GM18508 (cell line): ENCODE data around the gene MAJIN.
"Not testable (repeated sequence)": the region's sequence is repeated elsewhere in the genome, so short reads cannot be mapped to it uniquely, and the experiment has no call there.

ENCODE experiments used
- ATAC-seq: cut with Tn5 transposase; IDR thresholded peaks from one replicate; pipeline ENCODE4 v1.9.1; 2021; ENCODE audit warnings: moderate number of reproducible peaks; ENCODE audit not compliant: insufficient read depth, unreplicated experiment

MAJIN gene

GRCh38 chr11:64994318-64994717 is 22.4 kb upstream of the MAJIN start:
- no peak for ATAC-seq

GRCh38 chr11:64990222-64990923 is 18.5 kb upstream of the MAJIN start:
- ATAC-seq = no peak

- ATAC-seq = no peak
Observed at GRCh38 chr11:64989416-64989815, 17.5 kb upstream of the MAJIN start.

- ATAC-seq = no peak
Observed at GRCh38 chr11:64987998-64988854, 16.3 kb upstream of the MAJIN start.

GRCh38 chr11:64983339-64983738 is 11.4 kb upstream of the MAJIN start:
- not testable (repeated sequence) for ATAC-seq

- ATAC-seq = no peak
Observed at GRCh38 chr11:64976651-64977050, 4.7 kb upstream of the MAJIN start.

GRCh38 chr11:64974124-64974523 is 2.2 kb upstream of the MAJIN start:
- ATAC-seq = no peak

GRCh38 chr11:64970731-64971151 is 1.2 kb downstream of the MAJIN start:
- no peak for ATAC-seq

- ATAC-seq = no peak
Observed at GRCh38 chr11:64969209-64969608, 2.7 kb downstream of the MAJIN start.

- no peak for ATAC-seq
Observed at GRCh38 chr11:64967375-64967774, 4.5 kb downstream of the MAJIN start.

GRCh38 chr11:64963072-64963631 is 8.8 kb downstream of the MAJIN start:
- ATAC-seq = no peak

- ATAC-seq = no peak
Observed at GRCh38 chr11:64960719-64961118, 11.2 kb downstream of the MAJIN start.

- no peak for ATAC-seq
Observed at GRCh38 chr11:64959498-64959897, 12.4 kb downstream of the MAJIN start.

GRCh38 chr11:64954201-64954600 is 17.7 kb downstream of the MAJIN start:
- no peak for ATAC-seq

- ATAC-seq = no peak
Observed at GRCh38 chr11:64951529-64951928, 20.4 kb downstream of the MAJIN start.

GRCh38 chr11:64947208-64947814 is 24.6 kb downstream of the MAJIN start:
- ATAC-seq = no peak

- no peak for ATAC-seq
Observed at GRCh38 chr11:64936539-64936938, 35.4 kb downstream of the MAJIN start.

GRCh38 chr11:64935359-64936081 is 36.4 kb downstream of the MAJIN start, which contains the start of gene GPHA2:
Gene GPHA2, minus strand, starts transcription at chr11:64935893. Its CDS starts 433 bp downstream, at chr11:64935460.
- ATAC-seq = no peak

GRCh38 chr11:64934682-64935358 is 37.1 kb downstream of the MAJIN start:
- no peak for ATAC-seq
